ENCODE measurements around the gene BMERB1. TPM values are rescaled to one million over a fixed set of nuclear protein-coding genes. Genes with fewer than 3 reads are reported as not detected.

The BMERB1 gene
- total RNA-seq, 1 donor from 2014 or later, result 16.1 TPM

GRCh38 chr16:15593235-15593634, 158.8 kb downstream of the BMERB1 start:
- DNase-seq (no peak), ATAC-seq (no peak)
- Histone ChIP-seq H3K4me1 (peaks cover 32% of the 10 kb centered on the region), H3K4me3 (no peak overlapping the region), H3K27me3 (ENCODE audit: low read depth) (no peaks in the 10 kb centered on the region), H3K36me3 (peaks cover 44% of the 10 kb centered on the region), H3K27ac (peak overlapping the region; percentile 24), H3K9me3 (no peaks in the 10 kb centered on the region)
- intact Hi-C loops (cut with DNase I), result no loop called here
- no peak for TF ChIP-seq CTCF (IDR thresholded peaks at IDR 0.05)

GRCh38 chr16:15594711-15595320, 160.4 kb downstream of the BMERB1 start:
- Histone ChIP-seq H3K27ac (no peak overlapping the region), H3K9me3 (no peaks in the 10 kb centered on the region), H3K4me3 (no peak overlapping the region), H3K36me3 (peaks cover 60% of the 10 kb centered on the region), H3K4me1 (peaks cover 16% of the 10 kb centered on the region), H3K27me3 (ENCODE audit: low read depth) (no peaks in the 10 kb centered on the region)
- no peak for ATAC-seq
- intact Hi-C loops (cut with DNase I), result no loop called here
- DNase-seq, result no peak
- no peak for TF ChIP-seq CTCF (IDR thresholded peaks at IDR 0.05)

GRCh38 chr16:15597135-15597534, 162.7 kb downstream of the BMERB1 start:
- Histone ChIP-seq H3K27ac (no peak overlapping the region), H3K4me1 (peaks cover 3% of the 10 kb centered on the region), H3K9me3 (no peaks in the 10 kb centered on the region), H3K4me3 (no peak overlapping the region), H3K27me3 (ENCODE audit: low read depth) (no peaks in the 10 kb centered on the region), H3K36me3 (peaks cover 83% of the 10 kb centered on the region)
- TF ChIP-seq CTCF (IDR thresholded peaks at IDR 0.05), result no peak
- DNase-seq (no peak), ATAC-seq (no peak)
- intact Hi-C loops (cut with DNase I), result no loop called here

GRCh38 chr16:15597822-15598647, 163.6 kb downstream of the BMERB1 start:
- H3K27me3 ChIP-seq (ENCODE audit: low read depth), result no peaks in the 10 kb centered on the region
- peaks cover 92% of the 10 kb centered on the region for H3K36me3 ChIP-seq
- no peaks in the 10 kb centered on the region for H3K9me3 ChIP-seq
- no peak for TF ChIP-seq CTCF (IDR thresholded peaks at IDR 0.05)
- no peaks in the 10 kb centered on the region for H3K4me1 ChIP-seq
- no peak for ATAC-seq
- no peak overlapping the region for H3K4me3 ChIP-seq
- DNase-seq, result no peak
- H3K27ac ChIP-seq, result no peak overlapping the region
- intact Hi-C loops (cut with DNase I), result no loop called here

GRCh38 chr16:15598648-15599190, 164.3 kb downstream of the BMERB1 start:
- DNase-seq (no peak), ATAC-seq (no peak)
- intact Hi-C loops (cut with DNase I), result no loop called here
- no peak overlapping the region for H3K27ac ChIP-seq
- H3K9me3 ChIP-seq, result no peaks in the 10 kb centered on the region
- no peak overlapping the region for H3K4me3 ChIP-seq
- no peaks in the 10 kb centered on the region for H3K4me1 ChIP-seq
- peaks cover 99% of the 10 kb centered on the region for H3K36me3 ChIP-seq
- no peak for TF ChIP-seq CTCF (IDR thresholded peaks at IDR 0.05)
- no peaks in the 10 kb centered on the region for H3K27me3 ChIP-seq (ENCODE audit: low read depth)

All from lower lobe of right lung (tissue), 2 donors.